GM10248 (cell line): ENCODE measurements around the gene YIF1B.
"Not testable (repeated sequence)": the region's sequence is repeated elsewhere in the genome, so short reads cannot be mapped to it uniquely, and the experiment has no call there.

ENCODE experiments used
- CTCF ChIA-PET: fragments of 300-600 bp; sonication (Branson Sonifier 250); formaldehyde crosslinking; extraction: SDS; loops from one replicate; lab custom pipeline; 2021; ENCODE audit warnings: antibody characterized with exemption; lab: Yijun Ruan, JAX
- POLR2A ChIA-PET: fragments of 350-650 bp; sonication (Branson Sonifier 250); formaldehyde crosslinking; extraction: SDS; loops from one replicate; lab custom pipeline; 2020; ENCODE audit warnings: antibody characterized with exemption; lab: Yijun Ruan, JAX
- DNase-seq: peaks from one replicate; pipeline ENCODE4 v3.0.0; 2012; ENCODE audit errors: extremely low spot score
- TF ChIP-seq, protein P1 (sequence below): IDR thresholded peaks from 2 replicates; pipeline ENCODE4 v1.5.1; 2012; ENCODE audit warnings: mild to moderate bottlenecking, low read depth; ENCODE audit errors: extremely low read depth, missing control alignments, control extremely low read depth

YIF1B gene, protein sequence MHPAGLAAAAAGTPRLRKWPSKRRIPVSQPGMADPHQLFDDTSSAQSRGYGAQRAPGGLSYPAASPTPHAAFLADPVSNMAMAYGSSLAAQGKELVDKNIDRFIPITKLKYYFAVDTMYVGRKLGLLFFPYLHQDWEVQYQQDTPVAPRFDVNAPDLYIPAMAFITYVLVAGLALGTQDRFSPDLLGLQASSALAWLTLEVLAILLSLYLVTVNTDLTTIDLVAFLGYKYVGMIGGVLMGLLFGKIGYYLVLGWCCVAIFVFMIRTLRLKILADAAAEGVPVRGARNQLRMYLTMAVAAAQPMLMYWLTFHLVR

DNA sequence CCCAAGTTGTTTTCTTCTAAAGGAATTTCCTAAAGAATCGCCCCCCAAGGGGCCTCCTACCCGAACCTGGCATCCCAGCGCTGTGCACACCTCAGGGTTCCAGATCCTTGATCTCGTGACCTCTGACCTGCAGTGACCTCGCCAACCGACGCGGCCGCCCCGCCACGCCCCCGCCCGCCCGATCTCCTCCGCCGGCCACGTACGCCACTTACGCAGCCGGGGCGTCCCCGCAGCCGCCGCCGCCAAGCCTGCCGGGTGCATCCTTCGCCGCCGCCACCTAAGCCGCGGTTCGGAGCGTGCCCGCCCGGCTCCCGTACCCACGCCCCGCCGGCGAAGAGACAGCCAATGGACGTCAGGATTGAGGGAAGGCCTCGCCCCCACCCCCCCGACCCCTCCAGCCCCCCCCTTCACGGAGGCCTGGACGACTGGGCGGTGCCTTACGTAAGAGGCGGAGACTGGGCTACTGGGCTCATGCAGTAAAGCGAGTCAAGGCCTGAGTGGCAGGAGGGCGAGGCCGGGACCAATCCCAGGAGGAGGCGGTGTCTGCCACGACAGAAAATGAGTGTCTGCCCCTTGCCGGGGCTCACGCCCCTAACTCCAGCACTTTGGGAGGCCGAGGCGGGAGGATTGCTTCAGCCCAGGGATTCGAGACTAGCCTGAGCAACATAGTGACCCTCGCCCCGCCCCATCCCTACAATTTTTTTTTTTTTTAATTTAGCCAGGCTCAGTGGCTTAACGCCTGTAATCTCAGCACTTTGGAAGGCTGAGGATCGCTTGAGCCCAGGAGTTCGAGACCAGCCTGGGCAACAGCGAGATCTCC, at the start of gene YIF1B:
Gene YIF1B (minus strand): TSS at position 291 of the 820 bp plus-strand sequence. CDS start 30 bp downstream, at position 261.
- ChIA-PET CTCF (no interaction called here), POLR2A (no interaction called here)
- peak; percentile 98 for DNase-seq
- TF ChIP-seq, protein P1, sequence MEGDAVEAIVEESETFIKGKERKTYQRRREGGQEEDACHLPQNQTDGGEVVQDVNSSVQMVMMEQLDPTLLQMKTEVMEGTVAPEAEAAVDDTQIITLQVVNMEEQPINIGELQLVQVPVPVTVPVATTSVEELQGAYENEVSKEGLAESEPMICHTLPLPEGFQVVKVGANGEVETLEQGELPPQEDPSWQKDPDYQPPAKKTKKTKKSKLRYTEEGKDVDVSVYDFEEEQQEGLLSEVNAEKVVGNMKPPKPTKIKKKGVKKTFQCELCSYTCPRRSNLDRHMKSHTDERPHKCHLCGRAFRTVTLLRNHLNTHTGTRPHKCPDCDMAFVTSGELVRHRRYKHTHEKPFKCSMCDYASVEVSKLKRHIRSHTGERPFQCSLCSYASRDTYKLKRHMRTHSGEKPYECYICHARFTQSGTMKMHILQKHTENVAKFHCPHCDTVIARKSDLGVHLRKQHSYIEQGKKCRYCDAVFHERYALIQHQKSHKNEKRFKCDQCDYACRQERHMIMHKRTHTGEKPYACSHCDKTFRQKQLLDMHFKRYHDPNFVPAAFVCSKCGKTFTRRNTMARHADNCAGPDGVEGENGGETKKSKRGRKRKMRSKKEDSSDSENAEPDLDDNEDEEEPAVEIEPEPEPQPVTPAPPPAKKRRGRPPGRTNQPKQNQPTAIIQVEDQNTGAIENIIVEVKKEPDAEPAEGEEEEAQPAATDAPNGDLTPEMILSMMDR: no peak

DNA sequence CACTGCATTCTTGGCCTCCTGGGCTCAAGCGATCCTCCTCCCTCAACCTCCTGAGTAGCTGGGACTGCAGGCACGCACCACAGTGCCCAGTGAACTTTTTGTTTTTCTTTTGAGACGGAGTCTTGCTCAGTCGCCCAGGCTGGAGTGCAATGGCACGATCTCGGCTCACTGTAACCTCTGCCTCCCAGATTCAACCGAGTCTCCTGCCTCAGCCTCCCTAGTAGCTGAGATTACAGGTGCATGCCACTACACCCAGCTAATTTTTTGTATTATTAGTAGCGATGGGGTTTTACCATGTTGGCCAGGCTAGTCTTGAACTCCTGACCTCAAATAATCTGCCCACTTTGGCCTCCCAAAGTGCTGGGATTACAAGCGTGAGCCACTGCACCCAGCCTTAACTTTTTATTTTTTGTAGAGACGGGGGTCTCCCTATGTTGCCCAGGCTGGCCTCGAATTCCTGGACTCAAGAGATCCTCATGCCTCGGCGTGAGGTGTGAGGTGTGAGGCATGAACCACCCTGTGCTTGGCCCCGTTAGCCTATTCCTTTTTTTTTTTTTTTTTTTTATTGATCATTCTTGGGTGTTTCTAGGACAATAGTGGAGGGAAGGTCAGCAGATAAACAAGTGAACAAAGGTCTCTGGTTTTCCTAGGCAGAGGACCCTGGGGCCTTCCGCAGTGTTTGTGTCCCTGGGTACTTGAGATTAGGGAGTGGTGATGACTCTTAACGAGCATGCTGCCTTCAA, 47.4 kb upstream of the YIF1B start:
- DNase-seq: not testable (repeated sequence)
- POLR2A ChIA-PET: interaction anchor here (1.3 kb wide), 1 partner anchor 11 kb away, joined by 4 read pairs; the partner anchor contains the start of gene PSMD8
- CTCF ChIA-PET: interaction anchor here (1.0 to 1.6 kb wide), 2 partner anchors 129 to 461 kb away, joined by 3 read pairs; no protein-coding TSS in a partner anchor

DNA sequence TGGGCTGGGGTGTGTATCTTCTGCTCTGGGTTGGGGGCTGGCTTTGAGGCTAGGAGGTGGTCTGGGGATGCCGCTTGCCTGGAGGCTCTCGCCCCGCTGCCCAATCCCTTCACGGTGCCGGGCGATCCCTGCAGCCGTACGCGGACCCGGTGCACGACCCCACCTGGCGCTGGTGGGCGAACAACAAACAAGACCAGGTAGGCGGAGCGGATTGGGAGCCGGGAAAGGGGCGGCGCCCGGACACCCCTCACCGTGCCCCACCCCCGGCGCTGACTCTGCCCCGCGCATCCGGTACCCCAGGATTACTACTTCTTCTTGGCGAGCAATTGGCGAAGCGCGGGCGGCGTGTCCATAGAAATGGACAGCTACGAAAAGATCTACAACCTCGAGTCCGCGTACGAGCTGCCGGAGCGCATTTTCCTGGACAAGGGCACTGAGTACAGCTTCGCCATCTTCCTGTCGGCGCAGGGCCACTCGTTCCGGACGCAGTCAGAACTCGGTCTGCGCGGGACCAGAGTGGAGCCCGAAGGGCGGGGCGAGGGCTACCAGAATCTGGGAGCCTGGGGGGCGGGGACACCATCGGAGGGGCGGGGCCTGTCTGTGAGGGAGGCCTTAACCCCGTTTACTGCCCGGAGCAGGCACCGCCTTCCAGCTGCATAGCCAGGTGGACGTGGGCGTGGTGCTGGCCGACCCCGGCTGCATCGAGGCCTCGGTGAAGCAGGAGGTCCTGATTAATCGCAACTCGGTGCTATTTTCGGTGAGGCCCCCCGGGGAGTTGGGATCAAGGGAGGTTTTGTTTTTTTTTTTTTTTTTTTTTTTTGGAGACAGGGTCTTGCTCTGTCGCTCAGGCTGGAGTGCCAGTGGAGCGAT, 46.6 kb upstream of the YIF1B start:
- ChIA-PET POLR2A (interaction anchor here (1.3 kb wide), 1 partner anchor 12 kb away, joined by 4 read pairs; the partner anchor contains the start of gene PSMD8), CTCF (interaction anchor here (0.8 to 1.6 kb wide), 3 partner anchors 40 to 460 kb away, joined by 3 read pairs; partner anchors contain the start of gene FAM98C)
- TF ChIP-seq, protein P1: no peak
- peak; percentile 77 for DNase-seq

DNA sequence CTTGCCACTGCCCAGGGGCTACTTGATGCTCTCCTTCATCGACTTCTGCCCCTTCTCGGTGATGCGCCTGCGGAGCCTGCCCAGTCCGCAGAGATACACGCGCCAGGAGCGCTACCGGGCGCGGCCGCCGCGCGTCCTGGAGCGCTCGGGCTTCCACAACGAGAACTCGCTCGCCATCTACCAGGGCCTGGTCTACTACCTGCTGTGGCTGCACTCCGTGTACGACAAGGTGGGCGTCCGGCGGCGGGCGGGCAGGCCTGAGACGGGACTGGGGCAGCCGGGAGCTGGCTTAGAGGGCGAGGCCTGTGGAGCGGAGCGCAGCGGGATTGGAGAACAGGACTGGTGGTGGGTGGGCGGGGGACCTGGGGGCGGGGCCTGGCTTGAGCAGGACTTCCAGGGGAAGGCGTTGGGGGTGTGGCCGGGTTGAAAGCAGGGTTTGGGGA, 45.9 kb upstream of the YIF1B start:
- ChIA-PET POLR2A (interaction anchor here (1.3 kb wide), 1 partner anchor 13 kb away, joined by 4 read pairs; the partner anchor contains the start of gene PSMD8), CTCF (interaction anchor here (0.8 to 1.6 kb wide), 2 partner anchors 41 to 460 kb away, joined by 3 read pairs; partner anchors contain the start of gene FAM98C)
- TF ChIP-seq, protein P1: no peak

DNA sequence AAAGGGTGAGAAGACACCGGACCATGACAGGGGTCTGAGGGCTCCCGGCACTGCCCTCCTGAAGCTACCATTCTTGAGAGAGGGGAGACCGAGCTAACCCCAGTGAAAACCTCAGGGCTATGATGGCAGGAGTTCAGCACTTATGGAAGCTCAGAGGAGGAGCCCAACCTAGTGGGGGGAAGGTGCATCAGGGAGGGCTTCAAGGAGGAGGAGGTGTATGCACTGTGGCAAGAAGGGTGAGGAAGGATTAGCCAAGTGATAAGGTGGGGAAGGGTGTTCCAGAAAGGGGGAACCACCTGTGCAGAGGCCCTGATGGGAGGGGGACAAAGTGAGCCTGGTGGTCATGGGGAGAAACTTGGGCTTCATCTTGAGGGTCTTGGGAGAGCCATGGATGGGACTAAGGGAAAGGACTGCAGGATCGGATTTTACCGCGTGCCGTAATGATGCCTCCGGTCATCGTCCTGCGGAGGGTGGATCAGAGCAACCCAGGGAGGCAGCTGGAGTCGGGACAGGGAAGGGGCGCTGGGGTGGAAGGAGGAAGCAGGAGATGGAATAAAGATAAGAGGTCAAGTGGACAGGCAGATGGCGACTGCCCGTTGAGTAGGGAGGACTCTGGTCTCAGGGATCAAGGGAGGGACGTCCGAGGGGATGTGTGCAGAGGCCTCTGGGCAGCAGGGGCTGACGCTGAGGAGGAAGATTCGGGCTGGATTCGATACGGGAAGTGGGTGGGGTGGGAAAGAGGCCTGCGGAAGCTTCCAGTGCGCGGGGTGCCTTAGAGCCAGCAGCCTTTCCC, 45.3 kb upstream of the YIF1B start:
- TF ChIP-seq, protein P1: no peak
- CTCF ChIA-PET: interaction anchor here (0.7 to 1.1 kb wide), 3 partner anchors 13 to 26 kb away, joined by 3 to 4 read pairs (median 3); partner anchors contain the start of gene CATSPERG
- POLR2A ChIA-PET: interaction anchor here (1.3 kb wide), 1 partner anchor 13 kb away, joined by 5 read pairs; the partner anchor contains the start of gene PSMD8
- DNase-seq: no peak

More for the DNA sequence above, 45.9 kb upstream of the YIF1B start:
- peak; percentile 85 for DNase-seq
